MM.1S (cell line): ENCODE results near the gene POC1B.

Experiments used
- CTCF ChIP-seq: fragments of 300-600 bp; sonication (generic); IDR thresholded peaks from 2 replicates; pipeline ENCODE4 v1.5.1; 2016; ENCODE audit warnings: antibody characterized with exemption, low read length, mixed read lengths
- EZH2 ChIP-seq: fragments of 300-600 bp; sonication (generic); optimal IDR thresholded peaks from 2 replicates; pipeline ENCODE3; 2017; ENCODE audit warnings: low read depth, mild to moderate bottlenecking, antibody characterized with exemption, low read length, mixed read lengths

- TF ChIP-seq CTCF (no peak), EZH2 (no peak)
Measured at GRCh38 chr12:89451841-89452251, 74.0 kb downstream of the POC1B start.
